H1 (cell line): ENCODE results near the gene PORCN. TPM values are rescaled to one million over a fixed set of nuclear protein-coding genes. Genes with fewer than 3 reads are reported as not detected.

ENCODE experiments used
- TAF7 ChIP-seq: optimal IDR thresholded peaks from 2 replicates; pipeline ENCODE3; 2011; ENCODE audit warnings: low read depth, mild to moderate bottlenecking, inconsistent platforms, low read length, moderate library complexity, borderline replicate concordance
- polyA plus RNA-seq, 7 experiments: library from polyadenylated mRNA; depleted of rRNA in 3 of 7; stranded (reverse) in 5 of 7; unstranded in 2 of 7; fragments of >200 nt in 5 of 7; fragments of 200-250 nt in 2 of 7; gene quantifications; 1 replicate in 5 of 7; 2 replicates in 1 of 7; 4 replicates in 1 of 7; pipeline versions ENCODE4 v1.2.1 to v1.2.3, GENCODE V29; 2011 to 2013; ENCODE audit warnings: missing spikeins in 2 of 7, mixed read lengths in 2 of 7
- total RNA-seq: library from RNA; stranded (reverse); fragmentation: NEBNext Ultra II Directional; extraction: Animal tissue kit (Norgen Biotek cat#: 25700); gene quantifications from 2 replicates; pipeline ENCODE4 v1.2.1, GENCODE V29; 2021

PORCN gene
- total and polyA plus RNA-seq, 2 of the 8 experiments (the other 6 are each of a cell fraction or from before 2014, with no cell fraction given), result 14.6 to 34.1 TPM

- TF ChIP-seq TAF7, result no peak
These were observed 34.7 kb upstream of the PORCN start (continued) for GRCh38 chrX:48474127-48474526.
